Measurements from ENCODE around the gene ABAT. TPM values are rescaled to one million over a fixed set of nuclear protein-coding genes. Genes with fewer than 3 reads are reported as not detected.

ABAT gene
- polyA plus RNA-seq, 2 of the 4 experiments (the other 2 are of a cell fraction) = 0.68 to 1.2 TPM

GRCh38 chr16:8758022-8758421, 83.6 kb downstream of the ABAT start:
- no peak overlapping the region for H3K4me2 ChIP-seq
- DNase-seq (ENCODE audit: low read depth in 1 of 2, low spot score in 1 of 2) = no peak
- TF ChIP-seq JUN (IDR thresholded peaks at IDR 0.05) = no peak
- no peak for TF ChIP-seq NR3C1 (IDR thresholded peaks at IDR 0.05)
- no peak for TF ChIP-seq ZC3H11A (IDR thresholded peaks at IDR 0.05)
- TF ChIP-seq SREBF2 (IDR thresholded peaks at IDR 0.05) = no peak
- TF ChIP-seq ZFP36 (IDR thresholded peaks at IDR 0.05; ENCODE audit: borderline replicate concordance, partially characterized antibody) = no peak
- no peak for TF ChIP-seq HMGXB4 (CRISPR knock-in tag; IDR thresholded peaks at IDR 0.05; ENCODE audit: borderline replicate concordance)
- TF ChIP-seq MYC (IDR thresholded peaks at IDR 0.05; ENCODE audit: borderline replicate concordance, low read length) = no peak
- TF ChIP-seq CBX8 (IDR thresholded peaks at IDR 0.05) = no peak
- TF ChIP-seq POLR2A (IDR thresholded peaks at IDR 0.05; ENCODE audit: low read length) = no peak
- no peak for TF ChIP-seq CHD4 (IDR thresholded peaks at IDR 0.05; ENCODE audit: borderline replicate concordance)
- no peak for TF ChIP-seq SMC3 (IDR thresholded peaks at IDR 0.05)
- TF ChIP-seq TFCP2L1 (CRISPR knock-in tag; IDR thresholded peaks at IDR 0.05) = no peak
- TF ChIP-seq MAX (IDR thresholded peaks at IDR 0.05) = no peak
- TF ChIP-seq ZNF302 (CRISPR knock-in tag; IDR thresholded peaks at IDR 0.05) = no peak
- no peak for TF ChIP-seq KDM5A (IDR thresholded peaks at IDR 0.05)
- TF ChIP-seq RCOR1 (IDR thresholded peaks at IDR 0.05; ENCODE audit: low read depth, low read length) = no peak
- TF ChIP-seq HOXB13 (CRISPR knock-in tag; IDR thresholded peaks at IDR 0.05; ENCODE audit: low read depth) = no peak
- 62% methylated on average over 6 of the region's 6 CpGs for WGBS (ENCODE audit: missing lambda C conversion rate)
- H3K9me3 ChIP-seq = no peaks in the 10 kb centered on the region
- FAIRE-seq = no peak
- H3K27ac ChIP-seq = no peak overlapping the region
- ChIA-PET CTCF (no interaction called here), POLR2A (no interaction called here)
- no peaks in the 10 kb centered on the region for H3K4me1 ChIP-seq
- no peak for ATAC-seq
- H3K4me3 ChIP-seq = no peak overlapping the region

GRCh38 chr16:8760021-8760420, 85.6 kb downstream of the ABAT start:
- POLR2A ChIA-PET = no interaction called here
- WGBS (ENCODE audit: missing lambda C conversion rate) = 60% methylated on average over 10 of the region's 10 CpGs

More at GRCh38 chr16:8760021-8760420, 85.6 kb downstream of the ABAT start:
- DNase-seq (ENCODE audit: low read depth in 1 of 2, low spot score in 1 of 2) (no peak), FAIRE-seq (no peak), ATAC-seq (no peak)
- TF ChIP-seq ZSCAN20 (CRISPR knock-in tag; IDR thresholded peaks at IDR 0.05) = no peak
- TF ChIP-seq GATA3 (IDR thresholded peaks at IDR 0.05; ENCODE audit: borderline replicate concordance) = no peak
- TF ChIP-seq RNF2 (IDR thresholded peaks at IDR 0.05; ENCODE audit: borderline replicate concordance, low read depth) = no peak
- TF ChIP-seq ZC3H11A (IDR thresholded peaks at IDR 0.05) = no peak
- no peak for TF ChIP-seq ELK1 (IDR thresholded peaks at IDR 0.05; ENCODE audit: low read depth, low read length)
- no peak for TF ChIP-seq E2F6 (IDR thresholded peaks at IDR 0.05; ENCODE audit: borderline replicate concordance, low read depth)
- Histone ChIP-seq H3K4me3 (no peak overlapping the region), H3K4me2 (no peak overlapping the region), H3K4me1 (no peaks in the 10 kb centered on the region), H3K9me3 (no peaks in the 10 kb centered on the region), H3K27ac (no peak overlapping the region)
- CTCF ChIA-PET = interaction anchor here (0.9 to 1.3 kb wide), 3 partner anchors 27 to 193 kb away, joined by 3 to 4 read pairs (median 4); no protein-coding TSS in a partner anchor
